GM21619 (cell line): ENCODE data around the gene CCDC187.
A peak's percentile ranks its signal among the peaks of the same experiment; 100 is the strongest.

Experiments used
- ATAC-seq: cut with Tn5 transposase; IDR thresholded peaks from one replicate; pipeline ENCODE4 v1.9.1; 2021; ENCODE audit not compliant: unreplicated experiment

CCDC187 gene

DNA sequence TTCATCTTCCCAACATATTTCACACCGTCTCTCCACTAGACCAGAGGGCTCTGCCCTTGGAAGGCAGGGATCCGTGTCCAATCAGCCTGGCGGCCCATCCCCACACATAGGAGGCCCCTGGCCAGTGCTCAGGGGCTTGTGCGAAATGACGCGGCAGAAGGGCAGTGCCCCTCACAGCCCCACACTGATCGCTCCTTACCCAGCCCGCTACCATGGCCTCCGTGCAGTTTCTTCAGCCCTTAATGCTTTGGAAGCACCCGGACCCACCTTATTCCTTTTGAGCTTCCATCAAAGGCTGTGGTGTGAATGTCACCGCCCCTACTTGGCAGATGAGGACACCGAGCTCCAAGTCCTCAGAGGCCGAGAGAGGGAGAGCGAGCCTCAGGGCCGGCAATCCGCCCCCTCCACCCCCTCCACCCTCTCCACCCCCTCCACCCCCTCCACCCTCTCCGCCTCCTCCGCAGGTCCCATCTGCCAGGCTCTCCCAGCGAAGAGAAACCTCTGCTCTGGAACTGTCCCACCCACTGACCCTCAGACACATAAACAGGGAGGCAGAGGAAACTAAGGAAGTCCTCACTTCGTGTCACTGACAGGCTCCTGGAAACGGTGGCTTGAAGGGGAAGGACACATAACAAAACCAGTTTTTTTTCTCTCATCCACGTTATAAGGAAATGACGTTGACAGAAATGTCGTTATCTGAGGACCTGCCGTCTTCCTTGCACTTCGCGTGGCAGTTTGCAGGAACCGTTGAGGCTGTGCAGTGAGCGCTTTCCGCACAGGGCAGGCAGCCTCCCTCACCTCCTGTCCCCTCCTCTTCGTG lies 72.2 kb downstream of the CCDC187 start:
- ATAC-seq = no peak

DNA sequence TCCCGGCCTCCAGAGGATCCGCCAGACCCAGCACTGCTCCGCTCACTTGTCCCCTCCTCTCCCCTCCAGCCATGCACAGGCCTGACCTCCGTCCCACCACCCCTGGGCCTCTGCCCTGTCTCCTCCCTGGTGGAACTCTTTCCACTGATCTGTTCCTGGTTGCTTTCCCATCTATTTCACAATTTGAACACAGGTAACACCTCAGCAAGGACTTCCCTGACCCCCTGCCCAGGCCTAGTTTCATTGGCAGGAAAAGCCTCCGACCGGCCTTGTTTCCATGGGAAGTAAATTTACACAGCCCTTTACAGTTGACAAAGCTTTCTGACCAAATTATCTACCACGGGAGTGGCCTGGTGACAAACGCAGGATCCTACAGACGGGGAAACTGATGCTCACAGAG lies 73.1 kb downstream of the CCDC187 start:
- ATAC-seq = no peak

DNA sequence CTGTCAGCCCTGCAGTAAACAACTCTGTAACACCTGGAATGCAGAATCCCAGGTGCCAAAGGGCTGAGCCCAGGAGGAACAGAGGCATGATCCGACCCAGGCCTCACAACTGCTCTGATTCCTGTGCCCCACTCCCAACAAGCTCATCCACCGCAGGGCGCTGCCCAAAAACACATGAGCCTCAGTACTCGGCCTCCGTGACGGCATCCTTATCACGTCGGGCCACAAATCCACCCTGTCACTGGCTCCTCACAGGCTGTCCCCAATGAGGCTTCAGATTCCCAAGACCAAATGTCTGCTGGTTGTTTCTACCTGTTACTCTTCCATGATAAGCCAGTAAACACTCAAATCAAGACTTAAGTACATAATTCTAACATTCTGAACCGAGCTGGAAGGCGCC lies 73.5 kb downstream of the CCDC187 start:
- ATAC-seq = no peak

DNA sequence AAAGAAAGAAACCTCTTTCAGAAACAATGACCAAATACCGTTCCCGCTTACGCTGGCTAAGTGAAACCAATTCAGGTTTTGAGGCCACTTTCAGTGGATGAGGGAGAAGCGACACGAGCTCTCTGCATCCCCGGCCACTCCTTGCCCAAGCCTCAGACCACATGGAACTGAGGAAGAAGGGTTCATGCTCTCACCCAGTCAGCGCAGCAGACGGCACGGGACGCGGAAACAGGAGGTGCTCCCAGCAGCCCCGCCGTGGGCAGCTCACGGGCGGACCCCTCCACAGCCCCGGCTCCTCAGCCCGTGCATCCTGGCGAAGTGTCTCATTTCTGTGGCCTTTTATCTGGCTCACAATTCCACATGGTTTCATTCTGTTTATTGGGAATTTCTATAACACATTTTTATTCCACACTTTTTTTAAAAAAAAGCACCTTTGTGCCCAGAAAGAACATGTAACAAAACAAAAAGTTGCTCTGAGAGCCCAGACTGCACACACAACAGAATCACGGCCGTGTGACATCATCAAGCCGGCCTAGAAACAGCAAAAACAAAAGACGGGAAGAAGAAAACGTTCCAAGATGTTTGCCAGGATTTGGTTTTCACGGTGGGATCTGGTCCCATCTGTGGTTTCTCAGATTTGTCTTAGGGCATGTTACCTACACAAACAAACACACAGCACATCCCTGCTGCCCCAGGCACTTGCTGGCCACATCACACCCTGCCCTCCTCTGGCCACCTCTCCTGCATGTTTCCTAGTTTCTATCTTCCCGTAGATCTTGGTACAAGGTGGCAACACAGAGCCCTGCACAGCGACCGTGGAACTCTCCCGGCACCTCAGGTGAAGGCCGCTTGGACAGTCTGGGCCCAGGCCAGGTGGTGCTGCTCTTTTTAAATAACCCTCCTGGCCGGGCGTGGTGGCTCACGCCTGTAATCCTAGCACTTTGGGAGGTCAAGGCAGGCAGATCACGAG lies 74.5 kb downstream of the CCDC187 start:
- ATAC-seq = no peak

DNA sequence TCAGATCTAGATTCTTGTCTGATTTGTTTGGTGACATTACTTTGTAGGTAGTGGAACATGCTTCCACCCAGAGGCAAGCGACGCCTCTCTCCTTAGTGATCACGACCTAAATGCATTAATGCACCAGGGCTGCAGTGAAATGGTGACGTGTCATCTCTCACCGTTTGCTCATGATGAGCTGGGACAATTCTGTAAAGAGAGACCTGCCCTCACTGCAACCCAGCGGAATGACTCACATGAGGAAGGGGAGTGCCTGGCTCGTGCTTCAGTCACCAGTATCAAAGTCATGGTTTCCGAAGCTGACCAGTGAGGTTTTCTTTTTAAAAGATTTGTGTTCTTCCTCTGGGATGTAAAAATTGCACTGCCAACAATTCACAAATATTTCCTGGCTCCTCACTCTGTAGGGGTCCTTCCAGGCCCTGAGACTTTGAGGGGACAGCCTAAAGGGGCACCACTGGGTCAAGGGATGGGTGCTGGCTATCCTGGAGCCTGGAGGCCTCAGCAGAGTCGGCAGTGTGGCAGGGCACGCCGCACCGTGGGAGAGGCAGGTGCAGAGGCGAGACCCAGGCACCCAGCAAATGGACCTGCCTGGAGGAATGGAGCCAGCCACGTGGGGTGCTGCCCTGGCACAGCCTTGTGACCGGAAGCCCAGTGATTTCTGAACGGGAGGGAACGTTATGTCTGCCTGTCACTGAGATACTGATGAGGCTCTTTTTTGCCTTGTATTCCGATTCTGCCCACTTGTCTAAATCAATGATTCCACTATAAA lies 75.6 kb downstream of the CCDC187 start:
- ATAC-seq = no peak

DNA sequence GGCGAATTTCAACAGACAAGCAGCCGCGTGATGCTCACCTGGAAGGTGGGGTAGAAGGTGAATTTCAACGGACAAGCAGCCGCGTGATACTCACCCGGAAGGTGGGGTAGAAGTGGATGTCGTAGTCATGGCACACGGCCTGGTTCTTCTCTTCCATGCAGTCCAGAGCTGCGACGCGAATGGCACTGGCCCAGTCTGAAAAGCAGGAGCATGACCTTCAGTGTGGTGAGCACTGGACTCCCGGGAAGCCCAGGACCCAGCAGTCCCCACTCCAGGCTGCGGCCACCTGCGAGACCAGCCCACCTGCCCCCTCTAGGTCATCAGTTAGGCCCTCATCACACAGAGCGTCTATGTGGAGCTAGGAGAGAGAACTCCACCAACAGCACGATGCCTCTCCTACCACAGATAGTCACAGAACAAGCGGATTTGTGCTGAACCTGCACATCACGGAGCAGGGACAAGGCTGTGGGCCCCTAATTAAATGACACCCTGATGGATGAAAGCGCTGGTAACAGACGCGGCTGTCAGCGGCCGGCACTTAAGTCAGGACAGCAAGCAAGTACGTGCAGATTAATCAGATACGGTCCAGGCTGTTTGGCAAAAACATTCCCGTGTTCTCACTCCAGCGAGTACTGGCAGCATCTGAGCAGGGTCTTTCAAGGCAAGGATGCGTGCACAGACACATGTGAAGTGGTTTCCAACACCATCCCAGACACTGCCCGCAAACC lies 77.0 kb downstream of the CCDC187 start:
- no peak for ATAC-seq

DNA sequence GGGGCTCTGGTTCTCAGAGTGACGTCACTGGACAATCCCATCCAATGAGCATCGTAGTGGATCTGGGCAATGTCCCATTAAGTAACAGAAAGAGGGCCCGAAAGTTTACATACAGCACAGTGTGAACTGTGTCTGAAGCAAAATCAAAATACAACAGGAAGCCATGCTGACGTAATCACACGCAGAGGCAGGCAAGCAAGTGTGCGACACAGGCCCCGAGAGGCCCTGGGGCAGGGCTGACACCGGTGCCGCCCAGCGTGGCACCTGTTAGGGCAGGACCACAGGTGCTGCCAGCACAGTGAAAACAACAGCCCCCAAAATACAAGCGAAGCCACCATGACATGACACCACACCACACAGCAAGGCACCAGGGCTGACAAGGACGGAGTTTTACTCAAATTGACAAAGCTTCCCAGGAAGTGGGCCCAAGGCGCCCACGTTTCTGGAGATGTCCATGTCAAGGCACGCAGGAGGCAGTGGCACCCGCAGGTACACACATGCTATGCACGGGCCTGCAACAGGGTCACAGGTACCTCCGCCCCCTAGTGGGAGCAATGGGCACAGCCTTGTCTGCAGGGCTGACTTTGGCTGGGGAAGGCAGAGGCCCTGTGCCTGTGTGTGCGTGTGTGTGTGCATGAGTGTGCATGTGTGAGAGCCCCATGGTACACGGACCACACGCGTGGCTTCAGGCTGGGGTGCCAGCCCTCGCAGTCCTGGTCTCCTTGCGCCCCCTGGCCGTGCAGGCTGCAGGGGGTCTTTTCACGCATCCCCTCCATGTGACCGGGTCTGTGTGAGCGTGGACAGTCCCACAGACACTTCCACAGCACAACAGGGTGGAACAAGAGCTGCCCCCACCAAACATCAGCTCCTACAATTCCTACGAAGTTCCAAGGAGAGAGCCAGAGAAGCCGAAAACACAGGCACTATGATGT lies 77.9 kb downstream of the CCDC187 start:
- ATAC-seq = peak; percentile 60

DNA sequence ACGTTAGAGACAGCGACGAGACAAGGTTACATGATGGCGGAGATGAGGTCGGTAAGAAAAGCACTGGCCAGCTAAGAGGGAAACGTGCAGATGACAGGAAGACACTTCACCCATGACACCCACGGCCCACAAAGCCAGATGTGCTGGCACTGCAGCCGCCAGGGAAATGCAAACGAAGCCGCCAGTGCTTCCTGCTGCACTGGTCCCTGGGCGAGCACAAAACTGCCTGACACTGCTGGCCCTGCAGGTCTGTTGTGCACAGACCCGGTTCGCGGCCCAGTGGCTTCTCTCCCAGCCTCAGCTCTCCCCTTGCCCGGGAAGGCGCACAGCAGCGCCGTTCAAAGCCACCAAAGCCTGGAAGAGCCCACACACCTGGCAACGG lies 78.5 kb downstream of the CCDC187 start:
- peak; percentile 51 for ATAC-seq

DNA sequence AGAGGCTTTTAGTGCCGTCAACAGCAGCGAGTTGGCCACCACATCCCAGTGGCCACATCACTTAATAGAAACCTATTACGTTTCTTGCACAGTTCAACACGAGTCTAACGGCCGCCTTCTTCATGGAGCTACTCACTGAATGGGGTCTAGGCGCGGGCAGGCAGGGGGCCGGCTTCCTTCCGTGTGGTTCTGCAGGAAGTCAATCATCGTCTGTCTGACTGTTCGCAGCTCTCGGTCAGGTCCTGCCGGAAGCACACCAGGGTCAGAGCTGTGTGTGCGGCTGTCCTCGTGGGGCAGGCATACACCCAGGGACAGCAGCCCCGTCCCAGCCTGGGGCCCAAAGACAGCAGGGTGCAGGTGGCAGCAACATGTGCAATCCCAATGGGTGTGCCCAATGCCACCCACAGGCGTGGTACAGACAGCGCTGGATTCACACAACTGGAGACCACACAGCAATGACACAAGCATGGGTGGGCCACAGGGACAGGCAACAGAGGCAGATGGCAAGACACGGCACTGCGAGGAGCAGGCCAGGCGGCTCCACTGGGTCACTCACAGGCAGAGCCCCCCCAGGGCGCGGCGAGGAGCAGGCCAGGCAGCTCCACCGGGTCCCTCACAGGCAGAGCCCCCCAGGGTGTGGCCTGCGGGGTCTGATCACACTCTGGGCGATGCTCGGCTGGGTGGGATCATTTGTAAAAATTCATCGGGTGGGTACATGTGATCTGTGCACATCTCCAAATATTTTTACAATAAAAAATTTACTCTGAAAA lies 79.8 kb downstream of the CCDC187 start:
- no peak for ATAC-seq

DNA sequence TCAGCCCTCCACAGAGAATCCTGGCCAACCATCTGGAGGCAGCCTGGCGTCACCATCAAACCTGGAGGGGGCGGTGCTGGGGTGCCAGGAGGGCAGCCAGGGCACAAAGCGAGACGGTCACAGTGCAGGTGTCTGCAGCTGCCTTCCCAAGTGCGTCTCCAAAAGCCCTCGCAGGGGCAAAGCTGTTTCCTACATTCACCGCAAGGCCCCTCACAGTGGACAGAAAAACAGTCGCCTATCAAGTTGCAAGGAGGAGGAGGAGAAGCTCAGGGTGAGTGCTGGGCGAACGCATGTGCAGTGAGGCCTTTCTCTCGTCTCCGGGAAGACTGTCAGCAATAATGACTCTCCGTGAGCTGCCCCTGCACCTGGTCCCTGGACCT lies 81.0 kb downstream of the CCDC187 start:
- ATAC-seq = no peak

DNA sequence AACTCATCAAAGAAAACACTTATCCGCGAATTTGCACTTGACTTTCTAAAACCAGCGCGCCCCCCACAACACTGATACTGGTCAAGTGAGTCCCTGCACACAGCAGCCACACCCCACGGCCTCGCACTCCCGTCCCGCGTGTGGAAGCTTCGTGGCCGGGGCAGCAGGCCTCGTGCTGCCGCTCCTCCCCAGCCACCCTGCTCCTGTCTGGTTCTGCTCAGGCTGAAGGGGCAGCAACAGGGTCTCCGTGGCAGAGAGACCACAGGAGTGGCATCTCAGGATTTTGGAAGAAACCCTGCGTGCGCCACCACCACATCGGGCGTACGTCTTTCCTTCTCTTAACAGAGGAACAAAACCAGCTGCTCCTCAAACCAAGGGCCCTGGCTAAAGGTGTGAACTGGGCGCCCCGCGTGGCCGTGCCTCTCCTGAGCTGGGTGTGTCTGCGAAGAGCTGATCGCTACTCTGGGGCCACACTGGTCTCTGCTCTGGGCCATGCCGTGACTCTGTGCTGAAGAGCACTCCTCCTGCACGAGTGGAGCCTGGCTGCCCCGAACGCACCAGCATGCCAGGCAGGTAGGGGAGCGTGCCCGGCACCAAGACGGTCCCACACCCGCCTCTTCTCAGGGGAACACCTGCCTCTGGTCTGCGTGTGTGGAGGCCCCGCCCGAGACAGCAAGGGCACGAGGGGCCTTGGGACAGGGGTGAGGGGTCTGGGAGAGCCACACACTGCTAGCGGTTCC lies 81.6 kb downstream of the CCDC187 start:
- ATAC-seq = no peak

DNA sequence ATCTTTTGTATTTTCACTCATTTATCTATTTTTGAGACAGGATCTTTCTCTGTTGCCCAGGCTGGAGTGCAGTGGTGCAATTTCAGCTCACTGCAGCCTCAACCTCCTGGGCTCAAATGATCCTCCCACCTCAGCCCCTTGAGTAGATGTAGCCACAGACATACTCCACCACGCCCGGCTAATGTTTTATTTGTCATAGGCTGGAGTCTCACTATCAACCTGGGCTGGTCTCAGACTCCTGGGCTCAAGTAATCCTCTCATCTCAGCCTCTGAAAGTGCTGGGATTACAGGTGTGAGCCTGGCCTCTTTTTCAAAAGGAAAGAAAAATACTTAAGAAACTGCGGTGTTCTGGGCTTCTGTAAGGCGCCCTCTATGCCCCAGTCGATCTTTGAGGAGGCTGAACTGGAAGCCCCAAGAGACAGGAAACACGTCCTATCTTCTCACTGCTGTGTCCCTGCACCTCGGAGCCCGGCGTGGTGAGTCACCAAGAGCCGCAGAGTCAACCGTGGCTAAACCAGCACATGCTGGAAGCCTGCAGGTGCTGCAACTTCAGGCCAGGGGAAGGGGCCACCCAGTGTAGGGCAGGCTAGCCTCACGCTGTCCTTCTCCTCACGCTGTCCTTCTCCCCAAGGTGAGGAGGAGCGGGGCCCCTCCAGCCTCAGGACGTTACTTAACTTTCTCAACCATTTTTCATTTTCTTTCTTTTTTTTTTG lies 83.7 kb downstream of the CCDC187 start:
- ATAC-seq = no peak

DNA sequence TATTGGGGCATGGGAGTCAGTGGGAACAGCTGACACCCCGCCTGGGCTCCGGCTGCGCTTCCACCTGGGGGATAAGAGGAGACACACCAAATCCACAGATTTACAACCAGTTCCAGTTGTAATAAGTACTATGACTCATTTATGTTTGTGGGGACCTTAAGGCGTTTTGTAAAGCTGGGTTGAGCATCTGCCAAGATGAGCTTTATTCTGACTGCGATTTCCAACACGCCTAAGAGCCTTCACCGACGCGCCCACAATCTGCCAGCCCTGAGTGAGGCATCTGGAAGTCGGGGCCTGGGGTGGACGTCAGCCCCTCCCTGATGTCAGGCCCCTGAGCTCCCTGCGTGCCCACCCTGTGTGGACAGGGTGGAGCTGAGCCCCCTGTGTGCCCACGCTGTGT lies 84.6 kb downstream of the CCDC187 start:
- ATAC-seq = no peak

DNA sequence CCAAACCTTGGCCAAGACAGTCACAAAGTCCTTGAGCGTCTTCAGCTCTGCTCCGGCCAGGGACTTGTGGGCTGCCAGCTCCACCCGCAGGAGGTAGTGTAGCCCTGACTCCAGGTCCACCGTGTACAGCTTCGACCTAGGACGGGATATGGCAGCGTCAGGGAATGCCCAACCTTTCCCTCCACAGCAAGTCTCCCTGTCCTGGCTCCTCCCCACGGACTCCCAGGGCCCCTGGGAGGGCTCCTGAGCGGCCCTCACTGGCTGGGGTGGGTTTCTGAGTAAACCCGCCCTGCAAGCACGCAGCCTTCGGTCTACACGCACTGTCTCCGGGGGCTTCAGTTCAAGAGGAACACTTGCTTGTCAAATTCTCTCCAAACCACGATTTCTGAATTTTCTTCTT lies 85.2 kb downstream of the CCDC187 start:
- ATAC-seq = no peak

DNA sequence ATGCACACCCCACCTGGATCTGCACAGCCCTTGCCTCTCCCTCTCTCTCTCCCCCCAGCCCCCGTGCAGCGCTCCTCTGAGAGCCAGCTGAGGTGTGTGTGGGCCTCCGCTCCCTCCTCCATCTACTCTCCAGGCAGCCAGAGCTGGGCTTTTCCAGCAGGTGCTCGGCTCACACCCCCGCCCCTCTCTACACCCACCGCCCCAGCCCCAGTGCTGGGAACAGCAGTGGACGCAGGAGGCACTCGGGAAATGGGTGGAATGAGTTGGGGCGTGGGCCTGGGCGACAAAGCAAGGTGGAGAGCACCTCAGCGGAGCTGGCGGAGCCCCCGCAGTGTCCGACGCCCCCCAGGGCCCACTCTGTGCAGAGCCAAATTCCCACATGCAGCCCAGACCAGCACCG lies 85.6 kb downstream of the CCDC187 start:
- no peak for ATAC-seq

DNA sequence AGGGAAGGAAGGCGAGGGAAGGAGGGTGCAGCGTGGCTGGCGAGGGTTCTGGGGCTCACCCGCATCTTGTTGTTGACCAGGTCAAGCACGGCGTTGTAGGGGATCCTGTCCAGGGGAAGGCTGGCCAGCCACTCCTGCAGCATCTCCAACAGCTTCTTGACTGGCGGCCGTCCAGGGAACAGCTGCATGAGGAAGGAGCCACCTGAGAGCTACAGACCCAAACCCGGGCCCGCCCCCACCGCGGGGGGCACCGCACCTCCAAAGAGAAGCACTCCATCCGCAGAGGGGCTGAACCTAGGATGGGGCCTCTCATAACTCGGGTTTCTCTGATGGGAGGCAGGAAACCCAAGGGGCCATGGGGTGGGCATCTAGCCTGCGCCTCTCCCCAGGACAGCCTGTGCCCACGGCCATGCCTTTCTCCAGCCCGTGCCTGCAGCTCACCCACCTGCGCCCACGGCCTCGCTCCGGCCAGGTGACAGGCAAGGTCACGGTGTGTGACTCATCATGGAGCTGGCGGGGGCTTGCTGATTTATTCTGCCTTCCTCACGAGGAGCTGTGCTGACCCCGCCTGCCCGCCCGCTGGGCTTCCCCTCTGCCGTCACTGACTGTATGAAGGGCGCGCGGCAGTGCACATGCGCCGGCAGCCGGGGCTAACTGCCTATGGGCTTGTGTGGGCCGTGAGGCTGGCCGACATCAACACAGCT lies 87.2 kb downstream of the CCDC187 start:
- ATAC-seq = no peak

DNA sequence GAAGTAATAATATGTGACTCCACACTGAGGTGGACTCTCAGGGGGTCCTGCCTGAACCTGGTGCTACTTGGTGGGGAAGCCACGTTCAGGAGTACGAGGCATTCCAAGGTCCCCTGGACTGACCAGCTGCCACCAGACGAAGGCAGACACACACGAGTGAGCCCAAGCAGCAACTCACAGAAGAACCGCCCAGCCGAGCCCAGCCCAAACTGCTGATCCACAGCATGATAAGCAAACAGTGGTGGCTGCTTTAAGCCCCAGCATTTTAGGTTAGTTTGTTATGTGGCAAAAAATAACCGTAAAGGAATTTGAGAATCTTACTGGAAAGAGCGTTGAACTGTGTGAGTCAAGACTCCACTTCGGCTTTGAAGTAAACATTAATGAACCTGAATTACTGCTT lies 90.2 kb downstream of the CCDC187 start:
- ATAC-seq = no peak
